DMS53 (cell line): ENCODE data around the gene POMT1.

Source experiments
- DNase-seq: peaks from one replicate; lab custom pipeline; 2025; lab: John Stamatoyannopoulos, UW

POMT1 gene

DNA sequence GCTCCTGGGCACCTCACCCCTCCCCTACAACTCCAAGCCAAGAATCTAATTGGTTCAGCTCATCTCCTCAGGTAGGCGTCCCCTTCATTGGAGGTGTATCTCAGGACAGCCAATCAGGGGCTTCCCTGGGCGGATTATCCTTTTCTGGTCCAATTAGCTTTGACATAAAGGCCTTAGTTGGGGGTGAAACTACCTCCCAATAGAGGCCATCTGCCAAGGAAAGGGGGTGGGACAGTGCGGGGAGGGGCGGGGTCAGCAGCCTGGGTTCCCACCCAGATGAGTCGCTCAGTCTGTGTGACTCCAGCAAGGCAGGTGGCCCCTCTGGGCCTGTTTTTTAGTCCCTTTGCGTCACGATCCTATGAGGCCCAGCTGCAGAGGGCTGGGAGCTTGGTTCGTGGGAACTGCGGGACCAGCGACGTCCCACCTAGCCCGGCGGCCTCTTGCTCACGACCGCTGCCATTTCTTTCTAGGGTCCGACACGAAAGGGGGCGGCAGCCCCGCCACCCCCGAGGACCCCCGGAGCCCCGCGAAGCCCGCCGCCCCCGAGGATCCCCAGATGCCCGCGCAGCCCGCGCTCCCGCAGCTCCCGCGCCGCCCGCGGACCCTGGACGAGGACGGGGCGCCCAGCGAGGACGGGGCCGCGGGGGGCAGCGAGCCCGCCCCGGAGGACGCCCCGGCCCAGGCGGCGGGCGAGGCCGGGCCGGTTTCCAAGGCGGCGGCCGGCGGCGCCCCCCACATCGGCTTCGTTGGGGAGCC is 51.5 kb downstream of the POMT1 start:
- DNase-seq, result peak; percentile 20

- no peak for DNase-seq
Observed at GRCh38 chr9:131554843-131555351, 52.2 kb downstream of the POMT1 start.

GRCh38 chr9:131555841-131556673 is 53.3 kb downstream of the POMT1 start:
- no peak for DNase-seq

GRCh38 chr9:131557855-131558548 is 55.3 kb downstream of the POMT1 start:
- no peak for DNase-seq

DNA sequence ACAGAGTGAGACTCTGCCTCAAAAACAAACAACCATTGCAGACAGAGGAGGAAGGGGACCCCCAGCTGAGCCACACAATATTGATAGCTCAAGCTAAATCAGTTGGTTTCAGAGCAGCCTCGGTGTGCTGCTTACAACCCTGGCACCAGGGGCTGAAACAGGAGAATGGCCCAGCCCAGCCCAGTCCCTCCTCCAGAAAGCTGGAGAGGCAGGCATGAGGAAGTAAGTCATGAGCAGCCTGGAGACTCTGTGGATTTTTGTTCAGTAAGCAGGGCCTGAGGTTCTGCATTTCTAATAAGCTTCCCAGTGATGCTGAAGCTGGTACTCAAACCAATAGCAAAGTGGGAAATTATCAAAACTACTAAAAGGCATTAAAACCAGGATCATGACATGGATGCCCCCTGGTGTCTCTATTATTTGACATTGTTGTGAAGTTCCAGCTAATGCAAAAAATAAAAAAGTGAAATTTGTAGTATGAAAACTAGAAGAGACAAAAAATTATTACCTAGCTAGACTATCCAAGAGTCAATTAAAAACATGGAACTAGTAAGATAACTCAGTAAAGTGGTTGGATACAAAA is 56.8 kb downstream of the POMT1 start:
- no peak for DNase-seq

DNA sequence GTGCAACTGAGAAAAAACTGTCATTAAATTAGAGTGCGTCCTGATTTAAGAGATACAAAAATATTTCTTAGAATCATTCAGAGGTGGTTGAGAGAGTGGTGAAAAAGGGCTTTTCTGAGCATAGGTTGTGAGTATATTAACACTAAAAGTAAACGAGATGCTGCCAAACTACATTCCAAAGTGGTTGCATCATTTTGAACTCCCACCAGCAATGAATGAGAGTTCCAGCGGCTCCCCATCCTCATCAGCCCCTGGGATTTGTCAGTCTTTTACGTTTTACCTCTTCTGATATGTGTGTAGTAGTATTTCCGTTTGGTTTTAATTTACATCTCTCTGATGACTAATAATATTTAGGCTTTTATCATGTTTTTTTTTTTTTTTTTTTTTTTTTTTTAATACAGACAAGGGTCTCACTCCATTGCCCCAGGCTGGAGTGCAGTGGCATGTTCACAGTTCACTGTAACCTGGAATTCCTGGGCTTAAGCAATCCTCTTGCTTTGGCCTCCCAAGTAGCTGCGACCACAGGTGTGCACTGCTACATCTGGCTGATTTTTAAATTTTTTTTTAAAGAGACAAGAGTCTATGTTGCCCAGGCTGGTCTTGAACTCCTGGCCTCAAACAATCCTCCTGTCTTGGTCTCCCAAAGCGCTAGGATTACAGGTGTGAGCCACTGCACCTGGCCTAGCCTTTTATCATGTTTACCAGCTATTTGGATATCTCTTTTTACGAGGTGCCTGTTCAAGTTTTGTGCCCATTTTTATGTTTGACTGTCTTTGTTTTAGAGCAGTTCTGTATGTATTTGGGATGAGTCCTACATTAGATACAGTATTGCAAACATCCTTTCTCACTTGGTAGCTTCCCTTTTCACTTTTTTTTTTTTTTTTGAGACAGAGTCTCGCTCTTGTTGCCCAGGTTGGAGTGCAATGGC is 59.6 kb downstream of the POMT1 start:
- DNase-seq, result peak; percentile 52

- no peak for DNase-seq
Observed at GRCh38 chr9:131565369-131565768, 62.7 kb downstream of the POMT1 start.

- no peak for DNase-seq
Observed at GRCh38 chr9:131566158-131566557, 63.4 kb downstream of the POMT1 start.

GRCh38 chr9:131567910-131568309 is 65.2 kb downstream of the POMT1 start:
- DNase-seq, result no peak
